Thyroid gland (tissue), 4 donors: ENCODE results near the gene GALE.

Experiments
- POLR2A ChIP-seq, 2 donors: fragments of 450-650 bp; IDR thresholded peaks; one replicate each; pipeline ENCODE4 v1.6.1; 2017; ENCODE audit warnings: antibody characterized with exemption in 2 of 2, mild to moderate bottlenecking in 2 of 2, moderate library complexity in 1 of 2
- TF ChIP-seq, protein P1 (sequence below), 6 experiments: fragments of 200-600 bp in 3 of 6; fragments of 450-650 bp in 3 of 6; sonication (generic) in 3 of 6; IDR thresholded peaks; one replicate each; pipeline ENCODE4 v1.5.1; 2016 to 2019; ENCODE audit warnings: antibody characterized with exemption in 6 of 6, mild to moderate bottlenecking in 2 of 6, inconsistent platforms in 1 of 6, moderate library complexity in 1 of 6

- TF ChIP-seq POLR2A (IDR thresholded peaks at IDR 0.05): no peak
- TF ChIP-seq, protein P1, sequence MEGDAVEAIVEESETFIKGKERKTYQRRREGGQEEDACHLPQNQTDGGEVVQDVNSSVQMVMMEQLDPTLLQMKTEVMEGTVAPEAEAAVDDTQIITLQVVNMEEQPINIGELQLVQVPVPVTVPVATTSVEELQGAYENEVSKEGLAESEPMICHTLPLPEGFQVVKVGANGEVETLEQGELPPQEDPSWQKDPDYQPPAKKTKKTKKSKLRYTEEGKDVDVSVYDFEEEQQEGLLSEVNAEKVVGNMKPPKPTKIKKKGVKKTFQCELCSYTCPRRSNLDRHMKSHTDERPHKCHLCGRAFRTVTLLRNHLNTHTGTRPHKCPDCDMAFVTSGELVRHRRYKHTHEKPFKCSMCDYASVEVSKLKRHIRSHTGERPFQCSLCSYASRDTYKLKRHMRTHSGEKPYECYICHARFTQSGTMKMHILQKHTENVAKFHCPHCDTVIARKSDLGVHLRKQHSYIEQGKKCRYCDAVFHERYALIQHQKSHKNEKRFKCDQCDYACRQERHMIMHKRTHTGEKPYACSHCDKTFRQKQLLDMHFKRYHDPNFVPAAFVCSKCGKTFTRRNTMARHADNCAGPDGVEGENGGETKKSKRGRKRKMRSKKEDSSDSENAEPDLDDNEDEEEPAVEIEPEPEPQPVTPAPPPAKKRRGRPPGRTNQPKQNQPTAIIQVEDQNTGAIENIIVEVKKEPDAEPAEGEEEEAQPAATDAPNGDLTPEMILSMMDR (IDR thresholded peaks at IDR 0.05): no peak
These were observed 31.8 kb downstream of the GALE start for GRCh38 chr1:23768733-23769132.
